Caki2 (cell line): ENCODE data around the gene RAET1G. TPM values are rescaled to one million over a fixed set of nuclear protein-coding genes. Genes with fewer than 3 reads are reported as not detected.
A peak's percentile ranks its signal among the peaks of the same experiment; 100 is the strongest.
"Not testable (repeated sequence)": the region's sequence is repeated elsewhere in the genome, so short reads cannot be mapped to it uniquely, and the experiment has no call there.

Source experiments
- DNase-seq: peaks from one replicate; pipeline ENCODE4 v3.0.0-alpha.2; 2015; ENCODE audit warnings: low read depth
- in situ Hi-C: cut with HindIII; loops from 2 replicates; pipeline ENCODE4 v1.10.0; 2016; ENCODE audit warnings: low sequenced_read_pairs, low pct_unique_long_range_greater_than_20kb, mixed read lengths
- total RNA-seq: library from RNA; depleted of rRNA; stranded (reverse); fragments of >200 nt; shearing (Covaris generic); gene quantifications from 2 replicates; pipeline ENCODE4 v1.2.3, GENCODE V29; 2014; ENCODE audit warnings: low replicate concordance; rRNA removed

The RAET1G gene, protein sequence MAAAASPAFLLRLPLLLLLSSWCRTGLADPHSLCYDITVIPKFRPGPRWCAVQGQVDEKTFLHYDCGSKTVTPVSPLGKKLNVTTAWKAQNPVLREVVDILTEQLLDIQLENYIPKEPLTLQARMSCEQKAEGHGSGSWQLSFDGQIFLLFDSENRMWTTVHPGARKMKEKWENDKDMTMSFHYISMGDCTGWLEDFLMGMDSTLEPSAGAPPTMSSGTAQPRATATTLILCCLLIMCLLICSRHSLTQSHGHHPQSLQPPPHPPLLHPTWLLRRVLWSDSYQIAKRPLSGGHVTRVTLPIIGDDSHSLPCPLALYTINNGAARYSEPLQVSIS
- not detected in 2 replicates for total RNA-seq

DNA sequence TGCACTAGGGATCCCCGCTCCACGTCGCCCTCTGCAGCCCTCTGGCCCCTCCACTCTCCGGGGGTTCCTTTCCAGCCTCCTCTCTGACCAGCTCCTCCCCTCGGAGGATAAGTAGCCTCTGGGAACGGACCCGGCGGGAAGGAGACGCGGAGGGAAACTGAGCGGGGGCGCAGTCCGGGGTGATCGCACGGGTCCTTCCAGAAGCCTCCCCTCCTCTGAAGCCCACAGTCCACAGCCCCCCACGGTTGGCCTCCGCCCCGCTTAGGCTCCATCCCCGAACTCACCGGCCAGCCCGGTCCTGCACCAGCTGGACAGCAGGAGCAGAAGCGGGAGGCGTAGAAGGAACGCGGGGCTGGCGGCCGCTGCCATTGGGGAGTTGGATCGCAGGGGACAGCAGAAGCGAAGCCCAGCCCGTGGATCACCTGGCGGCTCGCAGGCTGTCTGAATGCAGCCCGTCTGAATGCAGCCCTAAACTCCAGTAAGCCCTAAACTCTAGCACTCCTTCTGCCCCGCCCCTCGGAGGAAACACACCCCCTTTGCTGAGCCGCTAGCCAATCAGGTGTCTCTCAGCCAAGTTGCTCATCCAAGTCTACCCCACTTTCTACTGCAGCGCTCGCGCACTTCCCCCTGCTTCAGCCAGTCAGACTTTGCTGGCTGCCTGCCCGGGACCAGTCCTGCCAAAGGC is at the start of gene RAET1G:
Gene RAET1G (minus strand): TSS at position 480 of the 685 bp plus-strand sequence. CDS start 111 bp downstream, at position 369.
- in situ Hi-C loops: no loop called here
- DNase-seq: peak; percentile 78

DNA sequence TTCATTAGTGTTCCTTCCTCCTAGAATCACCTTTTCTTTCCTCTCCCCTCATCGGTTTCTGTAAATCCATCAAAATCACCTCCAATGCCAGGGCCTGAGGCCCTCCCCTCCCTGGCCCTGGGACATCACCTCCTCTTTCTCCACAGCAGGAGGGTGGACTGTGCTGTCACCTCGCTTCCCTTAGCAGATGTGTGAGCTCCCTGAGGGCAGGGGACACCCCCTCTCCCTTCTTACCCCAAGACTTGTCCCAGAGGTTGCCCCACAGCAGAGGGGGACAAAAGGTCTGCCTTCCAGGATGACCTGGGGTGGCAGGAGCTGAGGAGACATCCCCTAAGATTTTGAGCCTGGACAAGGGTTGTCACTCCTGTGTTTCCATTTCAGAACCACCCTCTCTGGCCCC is 46.7 kb upstream of the RAET1G start:
- in situ Hi-C loops: no loop called here
- no peak for DNase-seq

DNA sequence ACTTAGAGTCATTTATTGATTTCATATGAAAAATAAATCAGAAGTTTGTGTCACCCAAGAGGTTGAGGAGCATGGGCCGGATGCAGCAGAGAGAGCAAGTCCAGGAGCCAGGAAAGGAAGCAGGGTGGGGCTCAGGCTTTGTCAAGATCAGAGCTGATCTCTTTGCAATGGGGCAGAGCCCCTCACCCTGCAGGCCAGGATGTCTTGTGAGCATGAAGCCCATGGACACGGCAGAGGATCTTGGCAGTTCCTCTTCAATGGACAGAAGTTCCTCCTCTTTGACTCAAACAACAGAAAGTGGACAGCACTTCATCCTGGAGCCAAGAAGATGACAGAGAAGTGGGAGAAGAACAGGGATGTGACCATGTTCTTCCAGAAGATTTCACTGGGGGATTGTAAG is 46.0 kb upstream of the RAET1G start:
- in situ Hi-C loops: not testable (repeated sequence)

DNA sequence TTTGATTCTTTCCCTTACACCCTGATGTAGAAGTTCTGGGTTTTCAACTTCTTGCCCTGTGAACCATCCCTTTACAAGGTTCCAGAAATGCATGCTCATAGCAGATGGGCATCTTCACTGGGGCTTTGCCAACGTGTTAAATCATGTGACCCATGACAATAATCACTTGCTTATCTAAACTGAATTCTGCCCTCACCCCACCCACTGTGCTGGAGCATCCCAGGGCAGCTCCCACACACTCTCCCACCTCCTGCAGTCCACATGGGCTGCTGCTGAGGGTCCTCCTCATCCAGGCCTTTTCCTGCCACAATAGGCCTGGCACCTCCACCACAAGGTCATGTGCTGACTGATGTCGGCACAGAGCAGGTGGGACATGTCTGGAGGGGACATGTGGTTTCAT is 45.1 kb upstream of the RAET1G start:
- DNase-seq, in situ Hi-C loops: not testable (repeated sequence)

More for the DNA sequence above, 46.0 kb upstream of the RAET1G start:
- not testable (repeated sequence) for DNase-seq

DNA sequence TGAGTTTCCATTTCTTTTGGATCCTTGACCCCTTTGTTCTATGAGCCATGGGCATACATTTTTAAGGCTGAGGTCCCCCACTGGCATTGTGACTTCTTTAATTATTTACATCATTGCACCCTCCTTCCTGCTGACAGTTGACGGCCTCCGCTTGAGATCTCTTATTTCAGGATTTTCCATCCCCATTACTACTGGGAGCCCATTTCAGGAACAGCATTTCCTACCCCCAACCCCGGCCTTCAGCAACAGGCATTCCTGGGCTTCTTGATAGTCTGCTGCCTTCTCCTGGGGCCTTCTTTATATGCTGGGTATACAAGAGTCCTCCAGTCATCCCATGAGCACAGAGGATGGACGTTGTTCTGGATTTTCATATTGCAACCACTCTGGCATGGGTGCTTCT is 44.7 kb upstream of the RAET1G start:
- no peak for DNase-seq
- in situ Hi-C loops: no loop called here

DNA sequence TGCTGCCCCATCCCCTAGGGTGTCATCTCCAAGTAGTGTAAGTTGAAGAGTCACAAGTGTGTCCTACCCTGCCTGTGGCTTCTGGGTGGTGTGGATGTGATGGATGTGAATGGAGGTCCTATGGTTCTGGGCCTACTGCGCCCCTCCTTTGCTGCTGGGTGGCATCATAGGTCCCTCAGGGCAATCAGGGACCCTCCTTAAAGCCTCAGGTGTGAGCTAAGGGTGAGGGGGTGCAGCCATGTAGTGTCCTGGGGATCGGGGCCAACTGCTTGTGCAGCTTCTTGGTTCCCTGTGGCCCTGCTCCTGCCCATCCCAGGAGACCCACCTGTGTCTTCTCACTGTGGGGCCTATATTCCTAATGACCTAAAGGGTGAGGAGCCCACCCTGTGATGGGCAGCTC is 43.4 kb upstream of the RAET1G start:
- in situ Hi-C loops, DNase-seq: not testable (repeated sequence)

DNA sequence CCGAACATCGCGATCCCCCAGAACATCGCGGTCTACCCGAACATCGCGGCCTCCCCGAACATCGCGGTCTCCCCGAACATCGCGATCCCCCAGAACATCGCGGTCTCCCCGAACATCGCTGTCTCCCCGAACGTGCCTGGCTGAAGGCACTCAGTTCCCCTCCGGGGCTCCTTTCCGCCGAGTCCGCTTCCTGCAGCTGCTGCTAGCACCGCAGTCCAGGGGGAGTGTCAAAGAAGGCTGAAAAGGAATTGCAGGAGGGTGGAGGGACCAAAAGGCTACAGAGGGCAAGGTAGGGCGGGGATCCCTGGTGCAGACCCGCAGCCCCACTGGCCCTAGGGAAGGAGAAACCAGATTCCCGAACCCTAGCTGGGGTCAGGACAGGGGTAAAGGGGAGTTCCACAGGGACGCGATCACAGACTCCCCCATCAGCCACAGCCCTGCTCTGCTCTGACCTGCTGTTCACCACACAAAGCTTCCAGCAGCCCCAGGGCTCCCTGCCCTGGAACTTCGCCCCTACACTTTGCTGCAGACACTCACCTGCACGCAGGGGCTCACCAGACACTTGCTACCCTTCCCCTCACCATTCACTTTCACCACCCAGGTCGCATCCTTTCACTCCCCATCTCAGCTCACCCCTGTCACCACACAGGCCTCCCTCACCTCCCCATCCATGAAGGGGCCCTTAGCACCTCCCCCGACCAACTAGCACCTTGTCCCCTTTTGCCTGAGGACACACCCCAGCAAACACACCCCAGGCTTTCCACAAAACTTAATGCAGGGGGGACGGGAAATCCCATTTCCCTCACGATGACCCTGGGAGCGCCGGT is 42.5 kb upstream of the RAET1G start:
- no peak for DNase-seq
- in situ Hi-C loops: no loop called here

DNA sequence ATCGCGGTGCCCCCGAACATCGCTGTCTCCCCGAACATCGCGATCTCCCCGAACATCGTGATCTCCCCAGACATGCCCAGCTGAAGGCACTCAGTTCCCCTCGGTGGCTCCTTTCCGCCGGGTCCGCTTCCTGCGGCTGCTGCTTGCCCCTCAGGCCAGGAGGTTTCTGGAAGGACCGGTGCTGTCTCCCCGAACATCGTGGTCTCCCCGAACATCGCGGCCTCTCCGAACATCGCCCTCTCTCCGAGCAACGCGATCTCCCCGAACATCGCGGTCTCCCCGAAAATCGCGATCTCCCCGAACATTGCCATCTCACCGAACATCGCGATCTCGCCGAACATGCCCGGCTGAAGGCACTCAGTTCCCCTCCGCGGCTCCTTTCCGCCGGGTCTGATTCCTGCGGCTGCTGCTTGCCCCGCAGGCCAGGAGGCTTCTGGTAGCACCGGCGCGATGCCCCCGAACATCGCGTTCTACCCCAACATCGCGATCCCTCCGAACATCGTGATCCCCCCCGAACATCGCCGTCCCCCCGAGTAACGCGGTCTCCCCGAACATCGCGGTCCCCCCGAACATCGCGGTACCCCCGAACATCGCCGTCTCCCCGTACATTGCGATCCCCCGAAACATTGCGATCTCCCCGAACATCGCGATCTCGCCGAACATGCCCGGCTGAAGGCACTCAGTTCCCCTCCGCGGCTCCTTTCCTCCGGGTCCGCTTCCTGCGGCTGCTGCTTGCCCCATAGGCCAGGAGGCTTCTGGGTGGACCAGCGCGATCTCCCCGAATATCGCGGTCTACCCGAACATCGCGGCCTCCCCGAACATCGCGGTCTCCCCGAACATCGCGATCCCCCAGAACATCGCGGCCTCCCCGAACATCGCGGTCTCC is 41.6 kb upstream of the RAET1G start:
- in situ Hi-C loops: no loop called here
- no peak for DNase-seq

DNA sequence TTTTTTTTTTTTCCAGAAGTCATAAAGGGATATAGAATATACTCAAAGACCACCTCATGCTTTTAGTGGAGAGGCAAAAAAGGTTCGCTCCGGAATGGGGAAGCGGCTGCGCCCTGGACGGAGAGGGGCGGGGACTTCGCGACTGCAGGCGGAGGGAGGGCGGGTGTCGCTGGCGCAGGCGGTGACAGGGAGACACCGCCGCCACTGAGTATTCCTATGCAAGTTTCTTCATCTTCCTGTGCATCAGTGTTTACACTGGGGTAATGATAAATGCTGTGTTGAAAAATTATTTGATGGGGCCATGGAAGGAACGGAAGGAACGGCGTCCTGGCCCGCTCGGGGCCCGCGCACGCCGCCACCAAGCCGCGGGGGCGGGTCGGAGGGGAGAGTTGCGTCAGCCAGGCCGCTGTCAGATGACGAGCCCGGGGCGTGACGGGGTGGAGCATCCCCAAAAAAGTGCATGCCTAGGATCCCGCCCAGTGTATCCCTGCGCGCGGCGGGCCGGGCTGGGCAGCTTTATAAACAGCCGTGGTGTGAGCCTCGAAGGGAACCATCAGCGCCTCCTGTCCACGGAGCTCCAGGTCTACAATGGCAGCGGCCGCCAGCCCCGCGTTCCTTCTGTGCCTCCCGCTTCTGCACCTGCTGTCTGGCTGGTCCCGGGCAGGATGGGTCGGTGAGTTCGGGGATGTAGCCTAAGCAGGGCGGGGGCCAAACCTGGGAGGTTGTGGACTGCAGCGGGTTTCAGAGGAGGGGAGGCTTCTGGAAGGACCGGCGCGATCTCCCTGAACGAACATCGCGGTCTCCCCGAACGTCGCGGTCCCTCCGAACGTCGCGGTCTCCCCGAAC is 40.8 kb upstream of the RAET1G start, which contains the start of gene ULBP1:
Gene ULBP1 (plus strand): TSS at position 482 of the 846 bp plus-strand sequence. CDS start 107 bp downstream, at position 589.
- DNase-seq: peak; percentile 81
- in situ Hi-C loops: no loop called here

DNA sequence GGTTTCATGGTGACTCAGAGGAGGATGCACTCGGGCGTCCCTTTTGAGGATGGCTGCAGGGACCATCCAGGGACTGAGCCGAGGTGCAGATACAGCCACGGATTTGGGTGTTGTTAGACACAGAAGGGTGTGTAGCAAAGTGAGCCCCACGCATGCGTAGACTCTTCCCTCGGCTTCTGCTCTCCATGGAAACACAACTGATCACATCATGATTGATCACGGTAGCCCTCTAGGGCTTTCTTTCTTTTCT is 40.2 kb upstream of the RAET1G start:
- DNase-seq: peak; percentile 76
- in situ Hi-C loops: no loop called here

DNA sequence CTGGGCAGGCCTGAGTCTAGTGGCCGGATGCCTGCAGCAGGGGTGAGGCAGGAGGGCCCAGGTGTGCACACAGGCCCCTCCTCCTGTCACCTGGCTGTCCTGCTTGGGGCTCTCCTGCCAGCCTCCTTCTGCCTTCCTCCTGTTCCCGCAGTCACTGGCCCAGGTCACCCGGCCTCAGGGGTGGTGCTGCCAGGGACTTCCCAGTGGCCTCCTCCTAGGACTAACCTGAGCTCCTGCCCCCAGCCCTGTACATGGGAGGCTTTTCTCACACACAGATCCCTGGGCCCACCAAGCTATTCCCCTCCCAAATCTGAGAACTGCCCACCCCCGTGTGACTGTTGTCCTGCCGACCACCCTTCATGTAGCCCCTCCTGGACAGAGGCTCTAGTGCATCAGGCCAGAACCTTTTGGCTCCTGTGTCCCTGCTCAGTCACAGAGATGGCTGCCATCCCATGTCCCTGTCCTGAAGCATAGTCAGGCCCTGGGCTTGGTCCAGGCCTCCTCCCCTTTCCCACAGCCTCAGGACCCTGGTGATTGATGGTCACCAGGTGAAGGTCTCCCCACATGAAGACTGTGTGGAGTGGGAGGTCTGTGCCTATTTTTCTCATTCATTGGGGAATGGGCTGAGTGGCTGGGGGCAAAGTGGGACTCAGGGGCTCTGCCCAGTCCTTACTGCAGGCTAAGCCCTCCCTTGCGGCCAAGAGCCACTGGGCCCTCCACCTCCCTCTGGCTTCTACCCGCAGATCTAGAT is 39.7 kb upstream of the RAET1G start:
- in situ Hi-C loops: no loop called here
- DNase-seq: no peak

DNA sequence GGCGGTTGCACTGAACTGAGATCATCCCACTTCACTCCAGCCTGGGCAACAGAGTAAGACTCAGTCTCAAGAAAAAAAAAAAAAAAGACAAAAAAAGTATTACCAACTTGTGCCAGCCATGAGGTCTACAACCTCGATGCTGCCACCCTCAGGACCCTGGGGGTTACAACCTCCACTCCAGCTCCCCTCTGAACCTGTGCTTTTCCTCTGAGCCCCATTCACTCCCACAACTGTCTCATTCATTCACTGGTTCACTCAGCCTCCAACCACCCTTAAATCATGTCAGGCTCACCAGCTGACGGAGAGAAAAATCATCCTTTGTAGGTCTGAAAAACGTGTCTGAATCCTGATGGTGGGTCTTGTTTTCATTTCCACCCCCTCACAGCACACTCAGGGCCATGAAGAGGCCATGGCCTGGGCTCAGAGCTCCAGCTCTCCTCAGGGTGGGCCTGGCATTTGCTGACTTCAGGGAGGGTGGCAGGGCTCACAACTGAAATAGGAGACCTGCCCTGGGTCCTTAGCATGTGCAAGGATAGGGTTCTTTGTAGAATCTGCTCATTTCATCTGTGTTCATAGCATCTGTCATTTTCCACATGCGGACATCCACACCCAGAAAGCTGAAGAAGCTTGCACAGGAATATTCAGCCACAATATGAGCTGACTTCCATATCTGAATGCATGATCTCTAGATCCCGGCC is 39.0 kb upstream of the RAET1G start:
- DNase-seq: no peak

DNA sequence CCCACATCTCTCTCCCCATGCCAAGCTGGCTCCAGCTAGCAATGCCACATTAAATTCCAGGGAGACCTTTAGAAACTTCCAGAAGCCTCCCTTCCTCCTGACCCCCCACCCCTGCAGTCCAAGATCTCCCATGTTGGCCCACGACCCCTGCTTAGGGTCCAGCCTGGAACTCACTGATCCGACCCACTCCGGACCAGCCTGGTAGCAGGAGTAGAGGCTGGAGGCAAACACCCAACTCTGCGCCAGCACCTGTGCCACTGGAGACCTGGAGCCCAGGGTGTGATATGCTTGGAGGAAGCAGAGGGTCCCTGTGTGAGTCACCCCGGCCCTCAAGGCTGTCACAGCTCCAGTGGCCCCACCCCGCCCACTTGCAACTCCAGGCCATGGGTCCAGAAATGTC is 37.6 kb upstream of the RAET1G start:
- in situ Hi-C loops: no loop called here
- DNase-seq: no peak

More for the DNA sequence above, 39.0 kb upstream of the RAET1G start:
- in situ Hi-C loops: no loop called here

DNA sequence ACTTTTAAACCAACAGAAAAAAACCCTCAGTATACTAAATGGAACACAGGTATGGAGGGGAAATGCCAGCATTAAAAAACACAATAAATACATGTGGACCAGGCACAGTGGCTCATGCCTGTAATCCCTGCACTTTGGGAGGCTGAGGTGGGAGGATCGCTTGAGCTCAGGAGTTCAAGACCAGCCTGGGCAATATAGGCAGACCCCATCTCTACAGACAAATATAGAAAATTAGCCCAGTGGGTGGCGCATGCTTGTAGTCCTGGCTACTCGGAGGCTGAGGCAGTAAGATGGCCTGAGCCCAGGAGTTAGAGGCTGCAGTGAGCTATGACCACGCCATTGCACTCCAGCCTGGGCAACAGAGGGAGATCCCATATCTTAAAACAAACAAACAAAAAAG is 36.9 kb upstream of the RAET1G start:
- in situ Hi-C loops, DNase-seq: not testable (repeated sequence)

DNA sequence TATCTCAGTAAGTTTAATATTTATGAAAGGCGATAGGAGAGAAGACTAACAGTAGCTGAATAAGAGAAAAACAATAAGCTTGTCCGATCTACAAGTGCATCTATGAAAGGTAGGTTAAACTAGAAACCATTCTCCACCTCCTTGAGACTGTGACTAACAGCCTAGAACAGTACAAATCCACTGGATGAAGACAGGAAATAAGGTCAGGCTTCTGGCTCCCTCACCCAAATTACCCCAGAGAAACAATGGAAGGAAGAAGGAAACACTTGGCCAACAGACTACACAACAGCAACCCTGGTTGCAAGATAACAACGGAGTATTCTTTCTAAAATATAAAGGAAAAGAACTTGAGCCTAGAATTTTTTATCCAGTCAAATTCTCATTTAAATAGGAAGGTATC is 35.2 kb upstream of the RAET1G start:
- DNase-seq, in situ Hi-C loops: not testable (repeated sequence)
